ENCODE results near the gene TRIM62.

The TRIM62 gene

DNA sequence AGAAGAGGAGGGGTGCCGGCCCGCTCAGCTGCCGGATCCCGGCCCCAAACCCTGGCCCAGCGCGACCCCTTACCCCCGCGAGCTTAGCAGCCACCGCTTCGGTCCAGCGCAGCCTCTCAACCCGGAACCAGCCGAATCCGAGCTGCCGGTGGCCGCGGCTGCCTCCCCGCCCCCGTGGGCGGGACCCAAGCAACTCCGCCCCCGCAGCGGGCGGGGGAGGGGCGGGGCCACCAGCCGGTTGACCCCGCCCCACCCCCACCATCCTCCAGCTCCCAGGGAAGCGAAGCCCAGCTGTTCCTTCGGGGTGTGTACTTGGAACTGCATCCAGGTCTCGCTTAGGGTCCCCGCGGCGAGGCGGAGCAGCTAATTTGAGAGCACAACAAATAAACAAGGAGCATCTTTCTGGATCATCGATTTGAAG, at the start of gene TRIM62:
TRIM62 (minus strand) TSS at position 123 of the 421 bp plus-strand sequence. CDS start 611 bp downstream, outside the sequence.
- peak; percentile 88 for DNase-seq

DNA sequence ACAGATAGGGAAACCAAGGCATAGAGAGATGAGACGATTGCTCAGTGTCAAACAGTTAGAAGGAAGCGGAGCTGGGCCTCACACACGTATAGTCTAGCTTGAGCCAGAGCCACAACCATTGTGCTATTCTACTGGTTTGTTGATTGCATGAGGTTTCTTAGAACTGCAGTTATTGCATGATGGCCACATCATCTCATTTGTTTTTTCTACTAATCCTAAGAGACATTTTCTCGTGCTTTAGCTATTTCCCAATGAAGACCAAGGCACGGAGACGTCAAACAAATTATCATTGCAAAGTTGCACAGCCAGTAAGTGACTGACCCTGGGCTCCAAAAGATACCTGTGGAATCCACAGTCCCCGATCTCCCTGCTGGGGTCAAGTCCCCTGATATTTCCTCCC, 49.3 kb upstream of the TRIM62 start:
- DNase-seq: no peak

DNA sequence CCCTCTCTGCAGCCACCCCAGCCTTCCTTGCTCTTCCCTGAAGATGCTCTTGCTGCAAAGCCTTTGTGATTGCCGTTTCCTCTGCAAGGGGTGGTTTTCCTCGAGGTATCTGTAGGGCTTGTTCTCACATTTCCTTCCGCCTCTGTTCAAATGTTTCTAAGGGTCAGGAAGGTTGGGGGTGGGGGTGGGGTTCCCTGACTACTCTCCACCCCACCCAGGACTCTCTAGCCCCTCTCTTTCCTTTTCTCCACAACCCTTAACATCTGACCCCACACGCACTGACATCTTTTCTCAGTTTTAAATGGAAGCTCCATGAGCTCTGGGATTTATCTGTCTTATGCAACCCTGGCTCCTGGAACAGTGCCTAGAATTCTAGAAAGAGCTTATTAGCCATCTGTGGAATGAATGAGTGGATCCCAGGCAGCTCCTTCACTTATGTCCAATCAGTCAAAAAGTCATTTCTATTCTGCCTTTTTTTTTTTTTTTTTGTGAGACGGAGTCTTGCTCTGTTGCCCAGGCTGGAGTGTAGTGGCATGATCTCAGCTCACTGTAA, 47.2 kb upstream of the TRIM62 start:
- DNase-seq: no peak

DNA sequence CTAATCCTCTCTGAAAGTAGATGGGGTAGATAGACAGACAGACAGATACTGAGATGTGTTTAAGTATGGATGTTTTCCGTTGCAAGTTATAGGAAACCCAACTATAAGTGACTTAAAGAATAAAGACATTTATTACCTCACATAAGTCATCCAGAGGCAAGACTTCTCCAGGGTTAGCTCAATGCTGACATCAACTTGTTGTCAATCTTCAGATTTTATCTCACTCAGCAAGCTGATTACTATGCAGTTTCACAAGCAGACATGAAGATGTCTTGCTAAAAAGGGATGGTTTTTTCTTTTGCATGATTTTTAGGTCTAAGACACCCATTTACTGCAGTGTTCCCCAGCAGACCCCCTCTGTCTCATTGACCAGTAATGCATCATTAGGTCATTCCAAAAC, 43.7 kb upstream of the TRIM62 start:
- DNase-seq: no peak

DNA sequence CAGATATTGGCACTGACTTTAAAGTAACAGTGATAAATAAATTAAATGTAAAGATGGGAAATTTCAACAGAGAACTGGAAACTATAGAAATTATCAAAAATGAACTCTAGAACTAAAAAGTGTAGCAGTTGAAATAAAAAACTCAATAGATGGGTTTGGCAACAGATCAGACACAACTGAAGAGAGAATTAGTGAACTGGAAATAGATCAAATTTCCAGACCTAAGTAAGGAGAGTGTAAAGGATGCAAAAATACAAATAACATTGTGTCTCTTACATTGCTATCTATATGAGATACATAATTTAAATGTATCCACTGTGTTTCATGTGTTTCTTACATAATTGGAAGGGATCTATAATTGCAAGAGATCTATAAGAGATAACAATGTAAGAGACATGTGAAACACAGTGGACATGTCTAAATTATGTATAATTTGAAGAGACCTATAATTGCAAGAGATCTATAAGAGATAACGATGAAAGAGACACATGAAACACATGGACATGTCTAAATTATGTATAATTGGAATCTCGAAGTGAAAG, 42.4 kb upstream of the TRIM62 start:
- DNase-seq: no peak

DNA sequence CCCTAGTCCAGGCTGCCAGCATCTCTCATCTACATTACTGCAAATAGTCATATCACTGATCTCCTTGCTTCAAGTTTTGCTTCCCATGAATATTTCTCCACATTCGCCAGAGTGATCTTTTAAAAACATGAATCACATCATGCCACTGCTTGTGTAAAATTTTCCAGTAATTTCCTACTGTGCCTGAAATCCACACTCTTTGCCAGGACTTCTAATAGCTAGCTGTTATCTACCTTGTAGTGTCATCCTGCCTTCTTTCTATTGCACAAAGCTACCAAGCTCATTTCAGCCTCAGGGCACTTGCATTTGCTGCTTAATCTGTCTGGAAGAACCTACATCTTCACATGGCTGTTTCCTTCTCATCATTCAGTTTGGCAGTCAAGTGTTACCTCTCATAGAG, 40.5 kb upstream of the TRIM62 start:
- no peak for DNase-seq

DNA sequence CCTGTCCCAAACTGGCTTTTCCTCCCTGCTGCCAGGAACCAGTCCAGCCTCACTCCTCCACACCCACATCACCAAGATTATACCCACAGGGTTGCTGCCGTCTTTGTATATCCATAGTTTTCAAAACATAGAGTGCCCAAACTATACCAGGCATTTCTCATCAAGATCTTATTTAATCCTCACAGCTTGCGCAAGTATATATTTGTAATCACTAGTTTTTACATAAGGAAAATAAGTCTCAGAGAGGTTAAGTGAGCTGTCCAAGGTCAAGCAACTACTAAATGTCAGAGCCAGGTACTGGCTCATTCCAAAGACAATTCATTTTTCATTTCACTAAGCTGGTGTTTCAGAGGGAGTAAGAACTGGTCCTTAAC, 39.5 kb upstream of the TRIM62 start:
- DNase-seq: no peak

DNA sequence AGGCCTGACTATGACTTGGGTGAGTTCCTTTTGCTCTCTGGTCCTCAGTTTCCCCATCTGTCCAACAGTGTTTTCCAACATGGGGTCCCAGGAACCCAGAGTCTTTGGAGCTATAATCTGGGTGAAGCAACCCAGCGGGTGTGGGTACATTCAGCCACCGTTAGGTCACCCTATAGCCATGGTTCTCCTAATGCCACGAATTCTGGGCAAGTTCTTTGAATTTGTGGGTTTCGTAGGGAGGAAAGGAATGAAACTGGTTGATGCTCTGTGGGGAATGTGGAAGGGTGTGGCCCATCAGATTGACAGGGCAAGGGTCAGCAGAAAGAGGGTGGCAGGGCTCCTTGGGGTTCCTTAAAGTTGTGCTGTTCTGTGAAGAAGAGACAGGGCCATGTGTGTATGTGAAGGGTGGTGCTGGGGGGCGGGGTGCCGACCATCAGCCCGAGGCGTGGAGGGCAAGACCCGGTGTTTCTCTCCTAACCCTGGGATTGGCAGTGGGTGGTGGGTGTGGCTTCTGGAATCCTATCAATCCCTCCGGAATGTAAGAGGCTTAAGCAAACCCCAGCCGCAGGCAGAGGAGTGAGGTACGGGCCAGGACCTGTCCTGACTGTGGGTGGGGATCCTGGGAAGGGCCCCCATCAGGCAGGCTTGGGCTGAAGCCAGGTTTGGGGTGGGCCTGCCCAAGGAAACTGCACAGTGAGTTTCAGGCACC, 39.0 kb upstream of the TRIM62 start:
- no peak for DNase-seq

DNA sequence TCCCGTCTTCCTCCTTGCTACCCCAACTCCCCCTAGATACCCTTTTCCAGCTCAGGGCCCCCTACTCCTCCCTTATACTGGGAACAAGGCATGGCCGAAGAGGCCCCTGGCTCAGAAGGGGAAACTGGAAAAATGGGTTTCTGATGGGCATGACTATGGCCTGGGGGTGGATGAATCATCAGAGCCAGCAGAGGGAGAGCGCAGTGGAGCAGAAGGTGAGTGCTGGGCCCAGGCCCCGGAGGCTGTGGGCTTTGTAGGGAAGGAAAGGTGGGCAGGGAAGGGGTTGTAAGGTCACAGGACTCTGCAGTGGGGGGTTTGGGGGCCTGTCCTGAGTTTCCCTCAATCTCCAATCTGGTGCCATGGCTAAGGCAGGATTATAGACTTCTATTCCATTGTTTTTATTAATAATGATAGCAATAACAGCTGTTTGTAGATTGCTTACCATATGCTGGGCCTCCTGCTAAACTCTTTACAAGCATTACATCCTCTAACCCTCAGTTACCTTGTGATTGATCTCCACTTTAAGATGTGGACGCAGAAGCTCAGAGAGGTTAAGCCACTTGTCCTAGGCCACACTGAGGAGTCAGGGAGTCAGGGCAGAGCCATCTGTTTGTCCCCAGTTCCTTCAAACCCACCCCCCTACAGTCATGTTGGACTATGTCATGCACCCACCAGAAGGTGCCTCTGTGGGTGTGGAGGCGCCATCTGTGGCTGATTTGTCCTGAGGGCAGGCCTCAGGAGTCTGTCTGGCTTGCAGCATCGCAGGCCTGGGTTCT, 38.2 kb upstream of the TRIM62 start:
- DNase-seq: no peak

DNA sequence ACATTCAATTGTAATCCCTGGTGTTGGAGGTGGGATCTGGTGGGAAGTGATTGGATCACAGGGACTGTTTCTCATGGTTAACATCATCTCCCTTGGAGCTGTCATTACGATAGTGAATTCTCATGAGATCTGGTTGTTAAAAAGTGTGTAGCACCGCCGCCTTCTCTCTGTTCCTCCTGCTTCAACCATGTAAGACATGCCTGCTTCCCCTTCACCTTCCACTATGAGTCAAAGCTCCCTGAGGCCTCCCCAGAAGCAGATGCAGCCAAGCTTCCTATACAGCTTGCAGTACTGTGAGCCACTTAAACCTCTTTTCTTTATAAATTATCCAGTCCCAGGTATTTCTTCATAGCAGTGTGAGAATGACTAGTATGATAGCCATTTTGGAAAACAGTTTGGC, 30.1 kb upstream of the TRIM62 start:
- no peak for DNase-seq

DNA sequence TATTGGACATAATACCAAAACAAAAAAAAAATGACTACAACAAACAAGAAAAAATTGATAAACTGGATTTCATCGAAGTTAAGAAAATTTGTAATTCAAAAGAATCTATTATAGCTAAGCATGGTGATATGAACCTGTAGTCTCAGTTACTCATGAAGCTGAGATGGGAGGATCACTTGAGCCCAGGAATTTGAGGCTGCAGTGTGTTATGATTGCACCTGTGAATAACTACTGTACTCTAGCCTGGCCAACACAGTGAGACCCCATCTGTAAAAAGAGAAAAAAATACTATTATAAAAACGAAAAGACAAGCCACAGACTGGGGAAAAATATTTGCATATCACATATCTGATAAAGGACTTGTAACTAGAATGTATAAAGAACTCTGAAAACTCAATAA, 24.5 kb upstream of the TRIM62 start:
- DNase-seq: no peak

DNA sequence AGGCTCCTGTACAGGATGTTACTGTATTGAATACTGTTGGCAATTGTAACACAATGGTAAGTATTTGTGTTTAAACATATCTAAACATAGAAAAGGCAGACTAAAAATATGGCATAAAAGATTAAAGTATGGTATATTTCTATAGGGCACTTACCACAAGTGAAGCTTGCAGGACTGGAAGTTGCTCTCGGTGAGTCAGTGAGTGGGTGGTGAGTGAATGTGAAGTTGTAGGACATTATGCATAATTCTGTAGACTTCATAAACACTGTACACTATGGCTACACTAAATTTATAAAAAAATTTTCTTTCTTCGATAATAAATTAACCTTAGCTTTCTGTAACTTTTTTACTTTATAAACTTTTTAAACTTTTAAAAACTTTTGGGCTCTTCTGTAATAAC, 13.7 kb upstream of the TRIM62 start:
- DNase-seq: no peak

DNA sequence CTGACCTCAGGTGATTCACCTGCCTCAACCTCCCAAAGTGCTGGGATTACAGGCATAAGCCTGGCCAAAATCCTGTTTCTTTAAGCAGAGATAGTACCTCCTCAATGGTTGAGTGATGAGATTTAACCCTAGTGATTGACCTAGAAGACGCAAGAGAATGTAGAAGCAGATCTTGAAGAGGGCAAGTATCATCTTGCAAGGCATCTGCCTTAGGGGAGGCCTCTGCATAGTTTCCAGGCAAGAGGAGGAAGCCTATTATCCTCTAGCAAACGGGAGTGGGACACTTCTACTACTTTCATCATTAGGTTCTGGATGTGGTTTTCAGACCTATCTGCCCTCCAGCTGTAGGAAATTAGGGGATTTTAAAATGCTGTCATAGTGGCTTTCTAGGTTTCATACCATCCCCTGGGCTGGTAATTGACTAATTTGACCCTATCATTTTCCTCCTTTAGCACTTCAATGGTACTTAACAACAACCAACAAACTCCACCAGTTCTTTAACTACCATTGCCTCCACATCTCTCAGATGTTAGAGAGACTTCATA, 10.0 kb upstream of the TRIM62 start:
- no peak for DNase-seq

DNA sequence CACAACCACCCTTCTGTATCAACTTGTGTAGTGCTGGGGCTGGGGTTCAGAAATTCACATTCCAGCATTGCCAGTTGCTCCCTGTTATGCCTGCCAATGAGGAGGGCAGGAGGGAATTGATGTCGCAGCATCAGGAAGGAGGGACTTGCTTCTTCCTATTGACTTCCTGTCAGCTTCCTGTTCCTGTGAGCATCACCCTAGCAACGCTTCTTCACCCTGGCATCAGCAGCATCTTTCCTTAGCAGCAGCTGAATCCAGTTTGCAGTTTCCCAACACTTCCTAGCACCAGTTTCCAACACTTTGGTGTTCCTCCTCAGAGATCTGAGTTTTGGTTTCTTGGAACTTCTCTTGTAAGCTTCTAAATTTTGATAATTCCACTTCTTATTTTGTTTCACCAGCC, 8.9 kb upstream of the TRIM62 start:
- DNase-seq: no peak

DNA sequence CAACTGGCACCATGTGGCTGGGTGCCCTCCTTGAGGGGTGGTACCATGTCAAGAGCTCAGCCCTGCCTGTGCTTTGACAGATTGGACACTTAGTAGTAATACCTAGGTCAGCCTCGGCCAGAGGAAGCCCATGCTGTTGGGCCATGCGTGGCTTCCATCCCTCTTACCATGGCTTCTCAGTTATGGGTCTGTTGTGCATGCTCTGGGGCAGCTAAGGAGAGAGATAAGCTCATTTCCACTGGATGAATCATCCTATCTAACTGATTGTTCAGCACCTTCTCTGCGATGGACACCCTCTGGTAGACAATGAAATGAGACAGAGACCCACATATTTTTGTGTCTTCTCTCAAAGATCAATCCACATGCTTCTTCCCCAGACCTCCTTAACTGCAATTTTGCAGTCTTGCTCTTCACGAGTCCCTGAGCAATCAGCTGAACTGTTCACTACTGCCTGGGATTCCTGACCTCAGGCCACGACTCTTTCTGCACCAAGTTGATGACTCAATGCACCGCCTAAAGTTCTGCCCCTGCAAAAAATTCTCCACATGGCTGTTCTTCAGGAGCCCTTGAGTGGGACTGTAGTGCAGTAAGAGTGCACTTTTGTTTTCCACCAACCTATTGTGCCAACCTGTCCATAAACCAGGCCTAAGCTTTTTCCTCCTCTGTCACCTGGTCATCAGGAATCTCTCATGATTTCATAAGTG, 6.9 kb upstream of the TRIM62 start:
- no peak for DNase-seq

DNA sequence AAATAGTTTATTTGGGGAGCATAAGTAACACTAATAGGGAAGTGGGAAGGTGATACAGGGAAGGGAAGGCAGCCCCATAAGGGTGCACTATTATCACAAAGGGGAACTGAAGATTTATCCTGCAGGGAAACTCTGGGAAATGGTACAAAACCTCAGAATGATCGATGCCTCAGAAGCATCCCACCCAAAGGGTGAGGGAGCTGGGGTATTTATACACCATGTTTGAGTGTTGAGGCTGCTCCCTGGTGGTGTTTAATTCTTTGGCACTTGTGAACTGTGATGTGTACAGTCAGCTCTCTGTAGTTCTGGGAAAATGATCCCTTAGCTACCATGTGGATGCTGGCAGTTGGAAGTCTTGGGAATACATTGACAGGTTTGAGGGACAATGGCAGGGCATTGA, 5.1 kb upstream of the TRIM62 start:
- DNase-seq: no peak

DNA sequence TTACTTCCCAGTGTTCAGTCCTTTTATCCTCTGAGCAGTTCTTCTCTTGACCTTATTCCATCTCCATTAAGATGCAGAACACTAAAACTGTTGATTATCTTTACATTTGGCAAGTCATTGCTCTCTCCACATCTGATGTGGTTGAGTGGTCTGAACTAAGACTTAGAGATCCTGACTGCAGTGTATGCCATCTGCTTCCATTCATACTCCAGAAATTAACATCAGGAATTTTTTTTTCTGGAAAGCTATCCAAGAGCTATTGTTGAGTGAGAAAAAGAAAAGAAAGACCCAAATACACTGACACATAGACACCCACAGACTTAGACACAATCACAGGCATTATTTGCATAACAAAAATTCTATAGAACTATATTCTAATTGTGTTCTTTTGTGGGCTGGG, 3.7 kb upstream of the TRIM62 start:
- DNase-seq: no peak

DNA sequence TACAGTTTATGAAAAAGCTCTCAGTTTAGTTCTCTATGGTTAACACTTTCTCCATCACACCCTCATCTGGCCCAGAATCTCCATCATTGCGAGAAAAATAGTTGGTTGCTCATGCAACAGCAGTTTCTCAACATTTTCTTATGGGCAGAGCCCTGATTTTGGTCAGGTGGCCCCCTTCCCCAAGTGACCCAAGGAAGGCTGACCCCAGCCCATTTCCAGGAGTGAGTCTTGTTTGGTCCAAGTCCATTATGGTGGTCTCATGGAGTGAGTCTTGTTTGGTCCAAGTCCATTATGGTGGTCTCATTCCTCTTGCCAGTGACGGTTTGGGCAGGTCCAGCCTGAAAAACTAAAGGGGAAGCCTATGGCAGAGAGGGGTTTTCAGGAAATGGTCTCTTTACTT, 1.5 kb upstream of the TRIM62 start:
- DNase-seq: no peak

DNA sequence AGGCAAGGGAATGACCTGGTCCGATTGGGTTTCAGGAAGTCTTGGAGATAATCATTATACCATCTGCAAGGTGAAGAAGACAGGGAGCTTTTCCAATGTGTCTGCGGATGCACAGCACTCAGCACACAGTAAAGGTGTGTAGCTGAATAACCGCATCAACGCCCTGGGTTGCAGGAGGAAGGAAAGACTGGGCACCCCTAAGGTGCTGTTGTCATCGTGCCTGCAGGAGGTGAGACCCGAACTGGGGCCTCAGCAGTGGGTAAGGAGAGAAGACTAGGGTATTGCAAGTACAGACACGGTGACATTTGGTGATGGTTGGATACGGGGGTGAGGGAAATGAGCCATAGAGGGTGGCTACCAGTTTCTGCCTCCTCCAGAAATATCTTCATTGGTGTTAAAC, 1.1 kb upstream of the TRIM62 start:
- DNase-seq: no peak

DNA sequence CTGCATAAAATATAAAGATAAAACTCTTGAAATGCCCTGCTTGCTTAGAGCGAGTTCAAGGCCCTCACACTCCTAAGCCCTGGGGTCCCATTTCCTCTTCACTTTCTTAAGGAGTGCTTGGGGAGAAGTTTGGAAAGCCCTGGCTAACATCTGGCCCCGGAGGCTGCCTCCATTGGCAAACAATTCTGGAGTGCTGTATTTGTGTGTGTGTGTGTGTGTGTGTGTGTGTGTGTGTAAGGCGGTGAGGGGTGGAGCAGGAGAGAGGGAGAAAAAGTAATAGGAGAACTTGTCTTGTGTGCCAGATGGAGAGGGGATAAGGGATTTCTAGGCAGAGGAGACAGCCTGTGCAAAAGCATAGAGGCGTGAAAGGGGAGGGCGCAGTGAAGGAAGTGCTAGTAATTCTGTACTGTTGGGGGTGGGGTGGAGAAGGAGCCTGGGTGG, 578 bp upstream of the TRIM62 start:
- DNase-seq: no peak

DNA sequence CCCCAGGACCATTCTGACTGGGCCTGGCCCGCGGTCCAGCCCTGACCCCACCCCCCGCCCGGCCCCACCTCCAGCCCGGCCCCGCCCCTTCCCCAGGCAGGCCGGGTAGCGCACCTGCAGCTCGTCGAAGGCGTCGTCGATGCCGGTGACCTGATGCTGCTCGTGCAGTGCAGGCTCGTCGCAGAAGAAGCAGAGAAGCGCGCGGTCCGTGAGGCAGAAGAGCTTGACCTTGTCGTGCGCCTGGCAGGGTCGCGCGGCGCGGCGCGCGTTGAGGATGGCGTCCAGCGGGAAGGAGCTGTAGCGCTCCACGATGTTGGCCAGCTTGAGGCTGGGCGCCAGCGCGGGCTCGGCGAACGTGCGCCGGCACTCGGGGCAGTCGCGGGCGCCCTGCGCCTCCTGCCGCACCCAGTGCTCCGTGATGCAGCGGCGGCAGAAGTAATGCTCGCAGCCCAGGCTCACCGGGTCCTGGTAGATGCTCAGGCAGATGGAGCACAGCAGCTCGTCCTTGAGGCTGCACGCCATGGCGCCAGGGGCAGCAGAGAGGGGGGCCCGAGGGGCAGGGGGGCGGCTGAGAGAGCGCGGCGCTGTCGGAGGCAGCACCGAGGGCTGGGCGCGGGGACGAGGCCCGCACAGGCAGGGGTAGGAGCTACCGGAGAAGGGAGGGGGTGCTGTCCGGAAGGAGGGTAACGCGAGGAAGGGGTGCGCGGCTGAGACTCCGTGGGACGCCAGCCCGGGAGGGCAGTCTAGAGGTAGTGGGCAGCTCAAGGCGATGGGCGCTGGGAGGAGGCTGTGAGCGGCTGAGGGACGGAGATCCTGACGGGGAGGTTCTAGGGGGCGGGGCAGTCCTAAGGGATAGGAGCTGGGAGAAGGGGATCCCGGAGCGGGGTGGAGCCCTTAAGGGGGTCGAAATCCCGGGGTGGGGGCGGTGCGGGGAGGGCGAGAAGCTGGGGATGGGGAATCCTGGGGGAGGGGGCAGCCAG, 642 bp downstream of the TRIM62 start:
- peak; percentile 96 for DNase-seq
